ENCODE data around the gene ARHGAP23.

The ARHGAP23 gene

GRCh38 chr17:38428112-38428642, at the start of gene ARHGAP23:
Gene ARHGAP23, plus strand, starts transcription at chr17:38428464. Its CDS starts 22 bp downstream, at chr17:38428486.
- no peaks in the 10 kb centered on the region for H3K36me3 Mint-ChIP-seq (ENCODE audit: low read depth)
- H3K4me3 Mint-ChIP-seq, result peak within 1 kb of the TSS; percentile 70
- H3K4me1 Mint-ChIP-seq (ENCODE audit: low read depth), result peaks cover 8% of the 10 kb centered on the region
- H3K9me3 Mint-ChIP-seq, result no peaks in the 10 kb centered on the region
- peaks cover 50% of the 10 kb centered on the region for H3K27me3 Mint-ChIP-seq (ENCODE audit: low read depth)
- no peak within 1 kb of the TSS for H3K27ac Mint-ChIP-seq

GRCh38 chr17:38379448-38379847, 48.8 kb upstream of the ARHGAP23 start:
- H3K27ac Mint-ChIP-seq, result no peak overlapping the region
- peaks cover 6% of the 10 kb centered on the region for H3K36me3 Mint-ChIP-seq (ENCODE audit: low read depth)
- H3K9me3 Mint-ChIP-seq, result no peaks in the 10 kb centered on the region
- no peak overlapping the region for H3K4me3 Mint-ChIP-seq
- no peaks in the 10 kb centered on the region for H3K4me1 Mint-ChIP-seq (ENCODE audit: low read depth)
- H3K27me3 Mint-ChIP-seq (ENCODE audit: low read depth), result no peaks in the 10 kb centered on the region

GRCh38 chr17:38395090-38395489, 33.2 kb upstream of the ARHGAP23 start:
- peaks cover 21% of the 10 kb centered on the region for H3K36me3 Mint-ChIP-seq (ENCODE audit: low read depth)
- no peaks in the 10 kb centered on the region for H3K4me1 Mint-ChIP-seq (ENCODE audit: low read depth)
- H3K27ac Mint-ChIP-seq, result no peak overlapping the region
- H3K27me3 Mint-ChIP-seq (ENCODE audit: low read depth), result no peaks in the 10 kb centered on the region
- H3K4me3 Mint-ChIP-seq, result no peak overlapping the region
- no peaks in the 10 kb centered on the region for H3K9me3 Mint-ChIP-seq

GRCh38 chr17:38397227-38397626, 31.0 kb upstream of the ARHGAP23 start:
- Mint-ChIP-seq H3K27ac (no peak overlapping the region), H3K9me3 (no peaks in the 10 kb centered on the region), H3K27me3 (ENCODE audit: low read depth) (no peaks in the 10 kb centered on the region), H3K36me3 (ENCODE audit: low read depth) (peaks cover 21% of the 10 kb centered on the region), H3K4me3 (no peak overlapping the region), H3K4me1 (ENCODE audit: low read depth) (no peaks in the 10 kb centered on the region)

GRCh38 chr17:38400286-38400685, 28.0 kb upstream of the ARHGAP23 start:
- Mint-ChIP-seq H3K27ac (no peak overlapping the region), H3K9me3 (no peaks in the 10 kb centered on the region), H3K4me1 (ENCODE audit: low read depth) (no peaks in the 10 kb centered on the region), H3K36me3 (ENCODE audit: low read depth) (peaks cover 19% of the 10 kb centered on the region), H3K27me3 (ENCODE audit: low read depth) (no peaks in the 10 kb centered on the region), H3K4me3 (no peak overlapping the region)

- H3K9me3 Mint-ChIP-seq, result no peaks in the 10 kb centered on the region
- no peaks in the 10 kb centered on the region for H3K4me1 Mint-ChIP-seq (ENCODE audit: low read depth)
- no peak overlapping the region for H3K4me3 Mint-ChIP-seq
- no peaks in the 10 kb centered on the region for H3K27me3 Mint-ChIP-seq (ENCODE audit: low read depth)
- peaks cover 11% of the 10 kb centered on the region for H3K36me3 Mint-ChIP-seq (ENCODE audit: low read depth)
- H3K27ac Mint-ChIP-seq, result no peak overlapping the region
Measured at GRCh38 chr17:38401459-38401858, 26.8 kb upstream of the ARHGAP23 start.

- H3K9me3 Mint-ChIP-seq, result no peaks in the 10 kb centered on the region
- no peaks in the 10 kb centered on the region for H3K4me1 Mint-ChIP-seq (ENCODE audit: low read depth)
- no peak overlapping the region for H3K27ac Mint-ChIP-seq
- peaks cover 3% of the 10 kb centered on the region for H3K36me3 Mint-ChIP-seq (ENCODE audit: low read depth)
- no peaks in the 10 kb centered on the region for H3K27me3 Mint-ChIP-seq (ENCODE audit: low read depth)
- H3K4me3 Mint-ChIP-seq, result no peak overlapping the region
Measured at GRCh38 chr17:38402897-38403296, 25.4 kb upstream of the ARHGAP23 start.

GRCh38 chr17:38403491-38403890, 24.8 kb upstream of the ARHGAP23 start:
- Mint-ChIP-seq H3K27me3 (ENCODE audit: low read depth) (no peaks in the 10 kb centered on the region), H3K4me1 (ENCODE audit: low read depth) (no peaks in the 10 kb centered on the region), H3K27ac (no peak overlapping the region), H3K4me3 (no peak overlapping the region), H3K9me3 (no peaks in the 10 kb centered on the region), H3K36me3 (ENCODE audit: low read depth) (peaks cover 3% of the 10 kb centered on the region)

GRCh38 chr17:38404174-38404943, 23.9 kb upstream of the ARHGAP23 start:
- H3K4me1 Mint-ChIP-seq (ENCODE audit: low read depth), result no peaks in the 10 kb centered on the region
- no peaks in the 10 kb centered on the region for H3K9me3 Mint-ChIP-seq

GRCh38 chr17:38405654-38406053, 22.6 kb upstream of the ARHGAP23 start:
- H3K27me3 Mint-ChIP-seq (ENCODE audit: low read depth), result no peaks in the 10 kb centered on the region
- H3K4me1 Mint-ChIP-seq (ENCODE audit: low read depth), result no peaks in the 10 kb centered on the region
- H3K4me3 Mint-ChIP-seq, result no peak overlapping the region
- no peak overlapping the region for H3K27ac Mint-ChIP-seq
- no peaks in the 10 kb centered on the region for H3K9me3 Mint-ChIP-seq
- no peaks in the 10 kb centered on the region for H3K36me3 Mint-ChIP-seq (ENCODE audit: low read depth)

More at GRCh38 chr17:38404174-38404943, 23.9 kb upstream of the ARHGAP23 start:
- H3K4me3 Mint-ChIP-seq, result no peak overlapping the region
- H3K27ac Mint-ChIP-seq, result no peak overlapping the region
- peaks cover 1% of the 10 kb centered on the region for H3K36me3 Mint-ChIP-seq (ENCODE audit: low read depth)
- no peaks in the 10 kb centered on the region for H3K27me3 Mint-ChIP-seq (ENCODE audit: low read depth)

GRCh38 chr17:38410201-38410600, 18.1 kb upstream of the ARHGAP23 start:
- H3K27ac Mint-ChIP-seq, result no peak overlapping the region
- H3K36me3 Mint-ChIP-seq (ENCODE audit: low read depth), result no peaks in the 10 kb centered on the region
- H3K27me3 Mint-ChIP-seq (ENCODE audit: low read depth), result no peaks in the 10 kb centered on the region
- no peak overlapping the region for H3K4me3 Mint-ChIP-seq
- H3K9me3 Mint-ChIP-seq, result no peaks in the 10 kb centered on the region
- peaks cover 2% of the 10 kb centered on the region for H3K4me1 Mint-ChIP-seq (ENCODE audit: low read depth)

GRCh38 chr17:38415250-38416194, 12.7 kb upstream of the ARHGAP23 start:
- peak overlapping the region; percentile 31 for H3K4me3 Mint-ChIP-seq
- H3K27me3 Mint-ChIP-seq (ENCODE audit: low read depth), result peaks cover 33% of the 10 kb centered on the region
- peaks cover 4% of the 10 kb centered on the region for H3K4me1 Mint-ChIP-seq (ENCODE audit: low read depth)
- H3K9me3 Mint-ChIP-seq, result no peaks in the 10 kb centered on the region
- H3K36me3 Mint-ChIP-seq (ENCODE audit: low read depth), result no peaks in the 10 kb centered on the region
- peak overlapping the region; percentile 26 for H3K27ac Mint-ChIP-seq

- Mint-ChIP-seq H3K9me3 (no peaks in the 10 kb centered on the region), H3K27me3 (ENCODE audit: low read depth) (peaks cover 44% of the 10 kb centered on the region), H3K4me1 (ENCODE audit: low read depth) (peaks cover 4% of the 10 kb centered on the region), H3K36me3 (ENCODE audit: low read depth) (no peaks in the 10 kb centered on the region), H3K27ac (no peak overlapping the region), H3K4me3 (no peak overlapping the region)
Measured at GRCh38 chr17:38416840-38417209, 11.4 kb upstream of the ARHGAP23 start.

GRCh38 chr17:38417210-38417951, 10.9 kb upstream of the ARHGAP23 start:
- H3K4me3 Mint-ChIP-seq, result no peak overlapping the region
- peaks cover 50% of the 10 kb centered on the region for H3K27me3 Mint-ChIP-seq (ENCODE audit: low read depth)
- peaks cover 4% of the 10 kb centered on the region for H3K4me1 Mint-ChIP-seq (ENCODE audit: low read depth)
- no peak overlapping the region for H3K27ac Mint-ChIP-seq
- no peaks in the 10 kb centered on the region for H3K36me3 Mint-ChIP-seq (ENCODE audit: low read depth)
- no peaks in the 10 kb centered on the region for H3K9me3 Mint-ChIP-seq
